Loucy (cell line): ENCODE measurements around the gene SLC39A11.

ENCODE experiments used
- H2AFZ ChIP-seq: fragments of 200-600 bp; sonication (generic); 2 replicates; pipeline ENCODE4 v1.6.0; 2016; ENCODE audit warnings: antibody characterized with exemption, mild to moderate bottlenecking, low read length, moderate library complexity
- H3F3A ChIP-seq: fragments of 200-600 bp; 2 replicates; pipeline ENCODE4 v1.6.0; 2016; ENCODE audit warnings: antibody characterized with exemption, low read depth, mild to moderate bottlenecking
- H3K27me3 ChIP-seq: fragments of 200-600 bp; sonication (generic); 2 replicates; pipeline ENCODE4 v1.6.1; 2014; ENCODE audit warnings: low read length, mild to moderate bottlenecking; ENCODE audit not compliant: insufficient read depth, poor library complexity, severe bottlenecking
- H3K36me3 ChIP-seq: fragments of 200-600 bp; sonication (generic); 2 replicates; pipeline ENCODE4 v1.6.1; 2016; ENCODE audit warnings: low read length; ENCODE audit not compliant: insufficient read depth
- H3K4me1 ChIP-seq: fragments of 200-600 bp; sonication (generic); 2 replicates; pipeline ENCODE4 v1.5.1; 2014; ENCODE audit warnings: low read length, mild to moderate bottlenecking; ENCODE audit not compliant: insufficient read depth, poor library complexity, severe bottlenecking
- H3K4me2 ChIP-seq: fragments of 200-600 bp; sonication (generic); 2 replicates; pipeline ENCODE4 v1.6.0; 2014; ENCODE audit warnings: antibody characterized with exemption, low read length, low read depth, mild to moderate bottlenecking; ENCODE audit not compliant: poor library complexity, severe bottlenecking
- H3K4me3 ChIP-seq: fragments of 200-600 bp; sonication (generic); 2 replicates; pipeline ENCODE4 v1.5.1; 2014; ENCODE audit warnings: low read length, mild to moderate bottlenecking, mixed read lengths; ENCODE audit not compliant: poor library complexity, severe bottlenecking
- H3K79me2 ChIP-seq: fragments of 200-600 bp; sonication (generic); 2 replicates; pipeline ENCODE4 v1.6.1; 2014; ENCODE audit warnings: low read length; ENCODE audit not compliant: insufficient read depth
- H3K9ac ChIP-seq: fragments of 200-600 bp; sonication (generic); 2 replicates; pipeline ENCODE4 v1.6.0; 2014; ENCODE audit warnings: mild to moderate bottlenecking, low read depth, low read length, moderate library complexity; ENCODE audit not compliant: poor library complexity, severe bottlenecking
- H3K9me2 ChIP-seq: fragments of 200-600 bp; sonication (generic); replicated peaks from 2 replicates; pipeline ENCODE4 v1.6.1; 2016; ENCODE audit warnings: low read depth, low read length, mixed read lengths
- H3K9me3 ChIP-seq: fragments of 200-600 bp; sonication (generic); 2 replicates; pipeline ENCODE4 v1.6.1; 2014; ENCODE audit warnings: mild to moderate bottlenecking, antibody characterized with exemption, low read length, low read depth; ENCODE audit not compliant: insufficient read depth
- H4K20me1 ChIP-seq: fragments of 200-600 bp; sonication (generic); 2 replicates; pipeline ENCODE4 v1.6.0; 2014; ENCODE audit warnings: antibody characterized with exemption, low read length, mild to moderate bottlenecking; ENCODE audit not compliant: insufficient read depth, poor library complexity, severe bottlenecking
- EZH2phosphoT487 ChIP-seq: fragments of 200-600 bp; IDR thresholded peaks from 2 replicates; pipeline ENCODE4 v1.6.1; 2018; ENCODE audit warnings: antibody characterized with exemption, mild to moderate bottlenecking, moderate library complexity, borderline replicate concordance
- TF ChIP-seq, protein P1 (sequence below): fragments of 200-600 bp; sonication (generic); conservative IDR thresholded peaks from 2 replicates; pipeline ENCODE4 v1.5.1; 2014; ENCODE audit warnings: mild to moderate bottlenecking, antibody characterized with exemption, low read length

The SLC39A11 gene, protein sequence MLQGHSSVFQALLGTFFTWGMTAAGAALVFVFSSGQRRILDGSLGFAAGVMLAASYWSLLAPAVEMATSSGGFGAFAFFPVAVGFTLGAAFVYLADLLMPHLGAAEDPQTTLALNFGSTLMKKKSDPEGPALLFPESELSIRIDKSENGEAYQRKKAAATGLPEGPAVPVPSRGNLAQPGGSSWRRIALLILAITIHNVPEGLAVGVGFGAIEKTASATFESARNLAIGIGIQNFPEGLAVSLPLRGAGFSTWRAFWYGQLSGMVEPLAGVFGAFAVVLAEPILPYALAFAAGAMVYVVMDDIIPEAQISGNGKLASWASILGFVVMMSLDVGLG

DNA sequence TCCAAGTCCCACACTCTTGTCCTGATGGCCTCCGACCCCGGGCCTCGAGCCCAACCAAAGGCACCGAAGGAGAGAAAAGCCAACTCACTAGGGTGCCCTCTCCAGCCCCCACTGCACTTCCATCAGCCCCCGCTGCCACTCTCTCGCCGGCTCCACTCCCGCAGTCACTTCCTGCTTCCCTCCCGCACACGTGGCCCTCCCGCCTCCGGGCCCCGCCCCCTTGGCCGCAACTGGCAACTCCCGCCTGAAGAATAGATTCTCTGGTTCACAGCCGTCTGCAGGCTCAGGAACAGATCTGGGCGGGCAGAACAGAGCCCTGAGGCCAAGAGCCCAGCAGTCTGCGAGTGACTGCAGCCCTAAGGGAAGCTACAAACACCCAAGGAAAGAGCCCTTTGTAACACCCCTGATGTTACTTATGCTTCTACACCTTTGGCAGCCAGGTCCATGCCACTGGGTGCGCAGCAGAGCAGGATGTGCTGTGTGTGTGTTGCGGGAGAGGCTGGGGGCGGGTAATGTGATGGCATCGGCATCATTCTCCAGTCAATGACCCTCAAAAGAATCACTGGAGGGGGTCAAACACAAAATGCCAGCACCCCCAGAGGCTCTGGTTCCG is at the start of gene SLC39A11:
TSS of gene SLC39A11 (minus strand) at position 166 of the 613 bp plus-strand sequence. CDS start 3,924 bp downstream, outside the sequence.
- Histone ChIP-seq H3K4me1 (peaks cover 21% of the 10 kb centered on the region), H3K36me3 (no peaks in the 10 kb centered on the region), H3K9me3 (no peaks in the 10 kb centered on the region), H3K9ac (peak within 1 kb of the TSS; percentile 86), H3K9me2 (no peaks in the 10 kb centered on the region), H3K4me3 (peak within 1 kb of the TSS; percentile 88), H3K27me3 (no peaks in the 10 kb centered on the region), H3F3A (no peaks in the 10 kb centered on the region), H4K20me1 (no peaks in the 10 kb centered on the region), H3K79me2 (peaks cover 18% of the 10 kb centered on the region), H3K4me2 (peak within 1 kb of the TSS; percentile 89), H2AFZ (peak within 1 kb of the TSS; percentile 98)
- TF ChIP-seq, protein P1, sequence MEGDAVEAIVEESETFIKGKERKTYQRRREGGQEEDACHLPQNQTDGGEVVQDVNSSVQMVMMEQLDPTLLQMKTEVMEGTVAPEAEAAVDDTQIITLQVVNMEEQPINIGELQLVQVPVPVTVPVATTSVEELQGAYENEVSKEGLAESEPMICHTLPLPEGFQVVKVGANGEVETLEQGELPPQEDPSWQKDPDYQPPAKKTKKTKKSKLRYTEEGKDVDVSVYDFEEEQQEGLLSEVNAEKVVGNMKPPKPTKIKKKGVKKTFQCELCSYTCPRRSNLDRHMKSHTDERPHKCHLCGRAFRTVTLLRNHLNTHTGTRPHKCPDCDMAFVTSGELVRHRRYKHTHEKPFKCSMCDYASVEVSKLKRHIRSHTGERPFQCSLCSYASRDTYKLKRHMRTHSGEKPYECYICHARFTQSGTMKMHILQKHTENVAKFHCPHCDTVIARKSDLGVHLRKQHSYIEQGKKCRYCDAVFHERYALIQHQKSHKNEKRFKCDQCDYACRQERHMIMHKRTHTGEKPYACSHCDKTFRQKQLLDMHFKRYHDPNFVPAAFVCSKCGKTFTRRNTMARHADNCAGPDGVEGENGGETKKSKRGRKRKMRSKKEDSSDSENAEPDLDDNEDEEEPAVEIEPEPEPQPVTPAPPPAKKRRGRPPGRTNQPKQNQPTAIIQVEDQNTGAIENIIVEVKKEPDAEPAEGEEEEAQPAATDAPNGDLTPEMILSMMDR: no peak
- TF ChIP-seq EZH2phosphoT487: no peak

DNA sequence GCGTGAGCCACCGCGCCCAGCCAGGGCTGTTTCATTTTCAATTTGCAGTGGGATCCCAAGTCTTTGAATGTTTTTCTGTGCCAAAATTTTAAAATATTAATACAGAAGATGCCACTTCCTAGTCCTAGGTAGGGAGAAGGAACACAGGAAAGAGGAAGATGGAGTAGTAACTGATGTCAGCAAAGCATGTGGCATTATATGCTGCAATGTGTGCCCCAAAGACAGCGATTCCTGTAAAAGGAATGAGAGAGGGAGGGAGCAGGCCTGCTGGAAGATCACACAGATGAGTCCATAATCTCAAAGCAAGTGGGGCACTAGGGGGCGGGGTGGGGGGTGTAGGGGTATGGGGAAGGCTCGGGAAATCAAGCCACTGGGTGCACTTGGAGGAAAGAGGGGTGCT is 48.9 kb upstream of the SLC39A11 start:
- H3K9me2 ChIP-seq: no peaks in the 10 kb centered on the region
- no peak overlapping the region for H3K4me2 ChIP-seq
- no peaks in the 10 kb centered on the region for H3K27me3 ChIP-seq
- TF ChIP-seq, protein P1: no peak
- TF ChIP-seq EZH2phosphoT487: no peak
- H3K4me3 ChIP-seq: no peak overlapping the region
- no peaks in the 10 kb centered on the region for H4K20me1 ChIP-seq
- no peak overlapping the region for H3K9ac ChIP-seq
- peaks cover 21% of the 10 kb centered on the region; the same call in 1 of the 2 replicates for H3K9me3 ChIP-seq
- no peak overlapping the region for H2AFZ ChIP-seq
- no peaks in the 10 kb centered on the region for H3K36me3 ChIP-seq
- H3K4me1 ChIP-seq: peaks cover 11% of the 10 kb centered on the region
- H3F3A ChIP-seq: no peaks in the 10 kb centered on the region
- no peaks in the 10 kb centered on the region for H3K79me2 ChIP-seq

DNA sequence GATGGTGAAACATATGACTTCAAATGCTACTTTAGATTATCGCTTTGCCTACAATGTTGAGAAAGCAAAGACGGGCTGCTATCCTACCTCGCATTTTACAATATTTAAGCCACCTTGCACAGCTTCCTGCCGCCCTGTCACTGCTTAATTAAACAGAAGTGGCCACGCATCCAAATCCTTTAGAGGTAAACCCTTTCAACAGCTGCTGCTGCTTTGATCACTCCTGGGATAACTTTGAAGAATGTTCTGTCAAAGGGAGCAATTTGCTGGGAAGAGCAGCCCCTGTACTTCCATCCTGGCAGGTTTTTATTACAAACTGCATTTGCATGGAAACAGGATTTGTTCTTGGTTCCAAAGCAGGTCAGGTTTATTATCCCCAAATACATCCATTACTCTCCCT is 48.1 kb upstream of the SLC39A11 start:
- H3K36me3 ChIP-seq: no peaks in the 10 kb centered on the region
- no peak overlapping the region for H2AFZ ChIP-seq
- no peaks in the 10 kb centered on the region for H3K27me3 ChIP-seq
- no peaks in the 10 kb centered on the region for H3F3A ChIP-seq
- TF ChIP-seq, protein P1: no peak
- TF ChIP-seq EZH2phosphoT487: no peak
- no peak overlapping the region for H3K4me3 ChIP-seq
- H3K4me2 ChIP-seq: no peak overlapping the region
- H3K4me1 ChIP-seq: peaks cover 11% of the 10 kb centered on the region
- no peaks in the 10 kb centered on the region for H3K9me2 ChIP-seq
- H3K79me2 ChIP-seq: no peaks in the 10 kb centered on the region
- peaks cover 16% of the 10 kb centered on the region; the same call in 1 of the 2 replicates for H3K9me3 ChIP-seq
- no peak overlapping the region for H3K9ac ChIP-seq
- H4K20me1 ChIP-seq: no peaks in the 10 kb centered on the region
